Mesendoderm (in vitro differentiated cells): ENCODE results near the gene PXMP4. TPM values are rescaled to one million over a fixed set of nuclear protein-coding genes. Genes with fewer than 3 reads are reported as not detected.

Source experiments
- DNase-seq: peaks from one replicate; pipeline ENCODE4 v3.0.0; 2013
- H2AK5ac ChIP-seq: 2 replicates; pipeline ENCODE4 v1.6.1; 2013; ENCODE audit warnings: low read length, inconsistent platforms
- H2BK120ac ChIP-seq: 2 replicates; pipeline ENCODE4 v1.6.1; 2013; ENCODE audit warnings: low read depth, mild to moderate bottlenecking, low read length, moderate library complexity, mixed read lengths
- H2BK15ac ChIP-seq: replicated peaks from 2 replicates; pipeline ENCODE4 v1.6.1; 2013; ENCODE audit warnings: low read depth, mild to moderate bottlenecking, moderate library complexity
- H2BK5ac ChIP-seq: 2 replicates; pipeline ENCODE4 v1.6.1; 2013; ENCODE audit warnings: low read length, inconsistent platforms
- H3K18ac ChIP-seq: 2 replicates; pipeline ENCODE4 v1.6.1; 2013; ENCODE audit warnings: mild to moderate bottlenecking, low read length, mixed read lengths
- H3K23ac ChIP-seq: one replicate; pipeline ENCODE4 v1.6.1; 2013; ENCODE audit warnings: low read length
- H3K27ac ChIP-seq: 2 replicates; pipeline ENCODE4 v1.5.1; 2013; ENCODE audit warnings: low read depth, mild to moderate bottlenecking, inconsistent platforms, low read length, moderate library complexity
- H3K27me3 ChIP-seq: 2 replicates; pipeline ENCODE4 v1.6.1; 2013; ENCODE audit warnings: low read length, control low read depth, mild to moderate bottlenecking, inconsistent platforms; ENCODE audit not compliant: insufficient read depth, poor library complexity
- H3K36me3 ChIP-seq: 2 replicates; pipeline ENCODE4 v1.6.1; 2013; ENCODE audit warnings: low read length, inconsistent platforms; ENCODE audit not compliant: control insufficient read depth, insufficient read depth
- H3K4ac ChIP-seq: one replicate; pipeline ENCODE4 v1.6.1; 2013; ENCODE audit warnings: low read depth, mild to moderate bottlenecking, low read length, moderate library complexity
- H3K4me1 ChIP-seq: 2 replicates; pipeline ENCODE4 v1.6.1; 2013; ENCODE audit warnings: low read depth, low read length, inconsistent platforms; ENCODE audit not compliant: control insufficient read depth
- H3K4me2 ChIP-seq: 2 replicates; pipeline ENCODE4 v1.6.1; 2013; ENCODE audit warnings: low read length
- H3K4me3 ChIP-seq: 2 replicates; pipeline ENCODE4 v1.5.1; 2013; ENCODE audit warnings: mild to moderate bottlenecking, low read length
- H3K56ac ChIP-seq: one replicate; pipeline ENCODE4 v1.6.1; 2013; ENCODE audit warnings: low read length
- H3K79me1 ChIP-seq: 2 replicates; pipeline ENCODE4 v1.6.1; 2013; ENCODE audit warnings: low read length, inconsistent platforms
- H3K79me2 ChIP-seq: 2 replicates; pipeline ENCODE4 v1.6.1; 2013; ENCODE audit warnings: mild to moderate bottlenecking, low read length; ENCODE audit not compliant: control insufficient read depth, insufficient read depth
- H3K9ac ChIP-seq: 2 replicates; pipeline ENCODE4 v1.6.1; 2013; ENCODE audit warnings: low read length, inconsistent platforms
- H4K5ac ChIP-seq: one replicate; pipeline ENCODE4 v1.6.1; 2013; ENCODE audit warnings: low read length
- H4K8ac ChIP-seq: one replicate; pipeline ENCODE4 v1.6.1; 2013; ENCODE audit warnings: low read depth, mild to moderate bottlenecking, control low read depth, low read length, moderate library complexity
- WGBS: extraction: QIAGEN DNeasy Blood & Tissue Kit; methylation state at CpG from one replicate; pipeline ENCODE4 v1.1.7; 2013; ENCODE audit warnings: low lambda C conversion rate, missing lambda C conversion rate; ENCODE audit not compliant: insufficient coverage; ENCODE audit errors: extremely low coverage; 5-methylcytosine and 5-hydroxymethylcytosine counted together
- polyA plus RNA-seq, 2 experiments: library from polyadenylated mRNA; stranded (reverse); fragments of 200-250 nt; gene quantifications; one replicate each; pipeline ENCODE4 v1.2.3, GENCODE V29; 2013

The PXMP4 gene, protein sequence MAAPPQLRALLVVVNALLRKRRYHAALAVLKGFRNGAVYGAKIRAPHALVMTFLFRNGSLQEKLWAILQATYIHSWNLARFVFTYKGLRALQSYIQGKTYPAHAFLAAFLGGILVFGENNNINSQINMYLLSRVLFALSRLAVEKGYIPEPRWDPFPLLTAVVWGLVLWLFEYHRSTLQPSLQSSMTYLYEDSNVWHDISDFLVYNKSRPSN
- 2.2 TPM for polyA plus RNA-seq (2013, experiment 1 of 2)
- polyA plus RNA-seq (2013, experiment 2 of 2), result 1.8 TPM

DNA sequence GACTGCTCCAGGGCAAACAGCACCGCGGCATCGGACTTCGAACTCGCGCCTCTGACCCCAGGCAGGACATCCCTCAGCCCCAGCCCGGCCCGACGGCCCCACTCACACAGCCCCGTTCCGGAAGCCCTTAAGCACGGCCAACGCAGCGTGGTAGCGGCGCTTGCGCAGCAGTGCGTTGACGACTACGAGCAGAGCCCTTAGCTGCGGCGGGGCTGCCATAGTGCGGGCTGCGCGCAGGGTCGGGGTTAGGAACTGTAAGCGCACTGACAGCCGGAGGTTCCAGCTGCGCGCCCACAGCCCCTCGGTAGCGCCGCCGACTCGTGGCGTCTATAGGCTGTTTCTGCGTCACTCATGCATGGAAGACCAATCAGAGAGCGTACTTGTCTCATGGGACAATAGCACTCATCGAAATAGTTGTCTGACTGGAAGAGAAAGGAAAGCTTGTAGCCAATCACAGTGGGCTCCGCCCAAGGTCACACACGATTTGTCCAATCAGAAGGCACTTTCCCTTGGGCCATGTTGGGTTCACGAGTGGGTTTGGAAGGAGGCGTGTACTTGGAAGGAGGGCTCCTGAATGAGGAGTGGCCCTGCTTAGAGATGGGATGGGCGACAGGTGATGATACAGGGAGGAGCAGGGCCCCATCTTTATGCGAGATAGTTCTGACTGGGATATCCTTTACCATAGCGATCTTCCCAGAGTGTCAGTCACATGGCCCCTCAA is at the start of gene PXMP4:
PXMP4 (minus strand) TSS at position 322 of the 721 bp plus-strand sequence; CDS start at position 219, 103 bp downstream.
- Histone ChIP-seq H3K79me2 (no peaks in the 10 kb centered on the region), H3K9ac (peak within 1 kb of the TSS; percentile 52), H3K23ac (no peak within 1 kb of the TSS), H2BK15ac (no peak within 1 kb of the TSS), H3K4me2 (peak within 1 kb of the TSS; percentile 52), H2AK5ac (no peak within 1 kb of the TSS), H3K27me3 (no peaks in the 10 kb centered on the region), H3K79me1 (no peaks in the 10 kb centered on the region), H3K56ac (peak within 1 kb of the TSS; percentile 84), H4K5ac (no peak within 1 kb of the TSS), H4K8ac (no peak within 1 kb of the TSS), H3K36me3 (no peaks in the 10 kb centered on the region), H2BK5ac (no peak within 1 kb of the TSS), H3K4me1 (no peaks in the 10 kb centered on the region), H3K18ac (no peak within 1 kb of the TSS), H2BK120ac (no peak within 1 kb of the TSS), H3K27ac (no peak within 1 kb of the TSS), H3K4me3 (peak within 1 kb of the TSS; percentile 39), H3K4ac (no peak within 1 kb of the TSS)
- WGBS, result no CpG with 5 or more reads among the region's 46 CpGs
- DNase-seq, result peak; percentile 97

- Histone ChIP-seq H3K23ac (no peak overlapping the region), H4K5ac (no peak overlapping the region), H3K79me2 (no peaks in the 10 kb centered on the region), H3K36me3 (no peaks in the 10 kb centered on the region), H3K4me2 (no peak overlapping the region), H3K4me3 (no peak overlapping the region), H3K4me1 (no peaks in the 10 kb centered on the region), H3K18ac (no peak overlapping the region), H3K27ac (no peak overlapping the region), H3K79me1 (no peaks in the 10 kb centered on the region), H3K27me3 (no peaks in the 10 kb centered on the region), H2BK15ac (no peak overlapping the region), H4K8ac (no peak overlapping the region), H3K9ac (no peak overlapping the region), H3K4ac (no peak overlapping the region), H2AK5ac (no peak overlapping the region), H2BK5ac (no peak overlapping the region), H2BK120ac (no peak overlapping the region), H3K56ac (no peak overlapping the region)
- DNase-seq, result no peak
- WGBS, result no CpG with 5 or more reads among the region's 4 CpGs
Measured at GRCh38 chr20:33769043-33769442, 48.9 kb upstream of the PXMP4 start.

DNA sequence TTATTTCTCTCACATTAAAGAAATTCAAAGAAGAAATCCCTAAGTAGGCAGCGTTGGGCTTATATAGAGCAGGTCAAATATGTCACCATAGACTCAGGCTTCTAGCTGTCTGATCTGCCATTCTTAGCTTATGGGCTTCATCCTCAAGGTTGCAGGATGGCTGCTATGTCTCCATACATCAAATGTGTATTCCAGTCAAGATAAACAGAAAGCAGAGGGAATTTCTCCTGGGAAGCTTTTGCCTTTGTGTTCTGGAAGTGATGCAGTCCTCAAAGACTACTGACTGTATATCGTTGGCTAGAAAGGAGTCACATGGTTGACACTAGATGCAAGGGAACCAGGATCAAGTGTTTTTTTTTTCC is 47.6 kb upstream of the PXMP4 start:
- no peak for DNase-seq
- Histone ChIP-seq H3K79me1 (no peaks in the 10 kb centered on the region), H3K27me3 (no peaks in the 10 kb centered on the region), H3K4me3 (no peak overlapping the region), H2AK5ac (no peak overlapping the region), H4K8ac (no peak overlapping the region), H3K4ac (no peak overlapping the region), H3K4me1 (no peaks in the 10 kb centered on the region), H3K4me2 (no peak overlapping the region), H2BK15ac (no peak overlapping the region), H3K56ac (no peak overlapping the region), H3K27ac (no peak overlapping the region), H3K9ac (no peak overlapping the region), H3K18ac (no peak overlapping the region), H4K5ac (no peak overlapping the region), H3K23ac (no peak overlapping the region), H2BK5ac (no peak overlapping the region), H3K79me2 (no peaks in the 10 kb centered on the region), H3K36me3 (no peaks in the 10 kb centered on the region), H2BK120ac (no peak overlapping the region)
- WGBS, result no CpG with 5 or more reads among the region's 2 CpGs

DNA sequence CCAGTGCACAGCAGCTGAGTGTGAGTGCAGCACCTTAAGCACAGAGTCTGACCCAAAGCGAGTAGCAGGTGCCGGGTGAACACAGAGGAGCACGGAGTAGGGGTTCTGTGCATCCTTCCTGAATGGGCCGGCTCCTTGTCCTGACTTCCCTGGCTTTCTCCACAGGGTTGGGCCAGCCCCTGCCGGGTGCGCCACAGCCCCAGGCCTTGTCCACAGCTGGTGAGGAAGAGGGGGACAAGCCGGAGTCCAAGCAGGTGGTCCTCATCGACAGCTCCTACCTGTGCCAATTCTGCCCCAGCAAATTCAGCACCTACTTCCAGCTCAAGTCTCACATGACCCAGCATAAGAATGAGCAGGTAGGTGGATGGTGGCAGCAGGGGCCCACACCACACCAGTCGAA is 46.6 kb upstream of the PXMP4 start:
- H3K9ac ChIP-seq, result no peak overlapping the region
- no CpG with 5 or more reads among the region's 9 CpGs for WGBS
- H3K4me2 ChIP-seq, result no peak overlapping the region
- H3K27ac ChIP-seq, result no peak overlapping the region
- no peak overlapping the region for H3K4me3 ChIP-seq
- H2BK120ac ChIP-seq, result no peak overlapping the region
- no peak overlapping the region for H3K18ac ChIP-seq
- H4K8ac ChIP-seq, result no peak overlapping the region
- H4K5ac ChIP-seq, result no peak overlapping the region
- H3K4ac ChIP-seq, result no peak overlapping the region
- no peaks in the 10 kb centered on the region for H3K4me1 ChIP-seq
- H3K56ac ChIP-seq, result no peak overlapping the region
- no peak overlapping the region for H3K23ac ChIP-seq
- no peak overlapping the region for H2BK15ac ChIP-seq
- DNase-seq, result no peak
- no peaks in the 10 kb centered on the region for H3K79me1 ChIP-seq
- H2BK5ac ChIP-seq, result no peak overlapping the region
- H3K79me2 ChIP-seq, result no peaks in the 10 kb centered on the region
- no peaks in the 10 kb centered on the region for H3K36me3 ChIP-seq
- H2AK5ac ChIP-seq, result no peak overlapping the region
- no peaks in the 10 kb centered on the region for H3K27me3 ChIP-seq

GRCh38 chr20:33765592-33765991 is 45.5 kb upstream of the PXMP4 start:
- H3K79me2 ChIP-seq, result no peaks in the 10 kb centered on the region
- H3K23ac ChIP-seq, result no peak overlapping the region
- no peak overlapping the region for H4K5ac ChIP-seq
- no peak overlapping the region for H3K4ac ChIP-seq
- no peak overlapping the region for H3K56ac ChIP-seq
- no peaks in the 10 kb centered on the region for H3K4me1 ChIP-seq
- no peak for DNase-seq
- H3K27me3 ChIP-seq, result no peaks in the 10 kb centered on the region
- H2AK5ac ChIP-seq, result no peak overlapping the region
- no peak overlapping the region for H2BK5ac ChIP-seq
- no CpG with 5 or more reads among the region's 5 CpGs for WGBS
- no peak overlapping the region for H3K27ac ChIP-seq
- no peak overlapping the region for H3K4me2 ChIP-seq
- no peaks in the 10 kb centered on the region for H3K36me3 ChIP-seq
- no peak overlapping the region for H2BK15ac ChIP-seq
- no peaks in the 10 kb centered on the region for H3K79me1 ChIP-seq
- no peak overlapping the region for H2BK120ac ChIP-seq
- no peak overlapping the region for H4K8ac ChIP-seq
- H3K4me3 ChIP-seq, result no peak overlapping the region
- no peak overlapping the region for H3K18ac ChIP-seq
- no peak overlapping the region for H3K9ac ChIP-seq
